Measurements from ENCODE around the gene RNF8.

Gene RNF8

GRCh38 chr6:37368961-37369320 is 15.2 kb downstream of the RNF8 start:
- no peak overlapping the region for H2BK12ac ChIP-seq (ENCODE audit: low read length)
- H4K8ac ChIP-seq (ENCODE audit: low read depth, low read length), result no peak overlapping the region
- H2BK5ac ChIP-seq (ENCODE audit: low read length), result no peak overlapping the region
- no peak overlapping the region for H3K27ac ChIP-seq (replicated peaks; ENCODE audit: low read length)
- no peak overlapping the region for H2AK5ac ChIP-seq (ENCODE audit: low read depth, low read length)
- no peak overlapping the region for H3K14ac ChIP-seq (ENCODE audit: low read length)
- no peak overlapping the region for H3K18ac ChIP-seq (ENCODE audit: low read length)
- H2AFZ ChIP-seq (ENCODE audit: low read length), result no peak overlapping the region
- H3K23ac ChIP-seq (ENCODE audit: low read depth, low read length, poor library complexity), result no peak overlapping the region
- H3K4me2 ChIP-seq (ENCODE audit: insufficient read depth, low read length, poor library complexity, severe bottlenecking), result no peak overlapping the region
- H3K9me3 ChIP-seq (replicated peaks in 1 of 2; ENCODE audit: control insufficient read depth in 2 of 2, insufficient read depth in 1 of 2, low read depth in 1 of 2, low read length in 2 of 2), result no peaks in the 10 kb centered on the region
- H3K27me3 ChIP-seq (ENCODE audit: control insufficient read depth in 3 of 3, insufficient read depth in 3 of 3, low read depth in 1 of 3, low read length in 3 of 3), result no peaks in the 10 kb centered on the region
- no peak overlapping the region for H3K9ac ChIP-seq (ENCODE audit: low read depth, low read length, poor library complexity)
- H3K4ac ChIP-seq (ENCODE audit: low read length), result no peak overlapping the region
- H3K4me1 ChIP-seq (ENCODE audit: control insufficient read depth in 2 of 2, insufficient read depth in 1 of 2, low read depth in 1 of 2, low read length in 2 of 2), result no peaks in the 10 kb centered on the region
- WGBS, 2 donors (ENCODE audit: extremely low coverage in 2 of 2, insufficient read length in 2 of 2, insufficient replicate concordance in 1 of 2), result no CpG with 5 or more reads among the region's 1 CpG
- H2BK15ac ChIP-seq (ENCODE audit: low read length), result no peak overlapping the region
- no peaks in the 10 kb centered on the region for H3K79me1 ChIP-seq (ENCODE audit: low read depth, low read length)
- H3K4me3 ChIP-seq (ENCODE audit: low read length in 2 of 2), result no peak overlapping the region
- peaks cover 21 to 79% of the 10 kb centered on the region in 2 donors for H3K36me3 ChIP-seq (replicated peaks in 1 of 2; ENCODE audit: control insufficient read depth in 2 of 2, insufficient read depth in 2 of 2, low read length in 2 of 2)
- no peak overlapping the region for H4K91ac ChIP-seq (ENCODE audit: low read depth, low read length, poor library complexity)
- no peak for DNase-seq (ENCODE audit: low spot score)
- H2BK120ac ChIP-seq (ENCODE audit: low read depth, low read length), result no peak overlapping the region

GRCh38 chr6:37369321-37370201 is 15.8 kb downstream of the RNF8 start:
- Histone ChIP-seq H3K36me3 (replicated peaks in 1 of 2; ENCODE audit: control insufficient read depth in 2 of 2, insufficient read depth in 2 of 2, low read length in 2 of 2) (peaks cover 23 to 80% of the 10 kb centered on the region in 2 donors), H3K27me3 (ENCODE audit: control insufficient read depth in 3 of 3, insufficient read depth in 3 of 3, low read depth in 1 of 3, low read length in 3 of 3) (no peaks in the 10 kb centered on the region), H2BK120ac (ENCODE audit: low read depth, low read length) (no peak overlapping the region), H3K23ac (ENCODE audit: low read depth, low read length, poor library complexity) (no peak overlapping the region), H2BK12ac (ENCODE audit: low read length) (no peak overlapping the region), H2AK5ac (ENCODE audit: low read depth, low read length) (no peak overlapping the region), H3K9ac (ENCODE audit: low read depth, low read length, poor library complexity) (no peak overlapping the region), H3K79me1 (ENCODE audit: low read depth, low read length) (no peaks in the 10 kb centered on the region), H2BK15ac (ENCODE audit: low read length) (no peak overlapping the region), H3K4me3 (ENCODE audit: low read length in 2 of 2) (no peak overlapping the region), H3K27ac (replicated peaks; ENCODE audit: low read length) (no peak overlapping the region), H3K4me2 (ENCODE audit: insufficient read depth, low read length, poor library complexity, severe bottlenecking) (no peak overlapping the region), H3K18ac (ENCODE audit: low read length) (no peak overlapping the region), H3K9me3 (replicated peaks in 1 of 2; ENCODE audit: control insufficient read depth in 2 of 2, insufficient read depth in 1 of 2, low read depth in 1 of 2, low read length in 2 of 2) (no peaks in the 10 kb centered on the region), H2BK5ac (ENCODE audit: low read length) (no peak overlapping the region), H3K4me1 (ENCODE audit: control insufficient read depth in 2 of 2, insufficient read depth in 1 of 2, low read depth in 1 of 2, low read length in 2 of 2) (no peaks in the 10 kb centered on the region), H3K14ac (ENCODE audit: low read length) (no peak overlapping the region), H3K4ac (ENCODE audit: low read length) (no peak overlapping the region), H4K91ac (ENCODE audit: low read depth, low read length, poor library complexity) (no peak overlapping the region), H4K8ac (ENCODE audit: low read depth, low read length) (no peak overlapping the region), H2AFZ (ENCODE audit: low read length) (no peak overlapping the region)
- DNase-seq (ENCODE audit: low spot score), result no peak
- no CpG with 5 or more reads among the region's 1 CpG for whole genome bisulfite sequencing, 2 donors (ENCODE audit: extremely low coverage in 2 of 2, insufficient read length in 2 of 2, insufficient replicate concordance in 1 of 2)

- Histone ChIP-seq H2BK120ac (ENCODE audit: low read depth, low read length) (no peak overlapping the region), H3K36me3 (replicated peaks in 1 of 2; ENCODE audit: control insufficient read depth in 2 of 2, insufficient read depth in 2 of 2, low read length in 2 of 2) (peaks cover 27 to 91% of the 10 kb centered on the region in 2 donors), H2BK15ac (ENCODE audit: low read length) (no peak overlapping the region), H3K18ac (ENCODE audit: low read length) (no peak overlapping the region), H2AK5ac (ENCODE audit: low read depth, low read length) (no peak overlapping the region), H3K4ac (ENCODE audit: low read length) (no peak overlapping the region), H3K27ac (replicated peaks; ENCODE audit: low read length) (no peak overlapping the region), H2BK12ac (ENCODE audit: low read length) (no peak overlapping the region), H3K14ac (ENCODE audit: low read length) (no peak overlapping the region), H4K8ac (ENCODE audit: low read depth, low read length) (no peak overlapping the region), H2BK5ac (ENCODE audit: low read length) (no peak overlapping the region), H3K9me3 (replicated peaks in 1 of 2; ENCODE audit: control insufficient read depth in 2 of 2, insufficient read depth in 1 of 2, low read depth in 1 of 2, low read length in 2 of 2) (no peaks in the 10 kb centered on the region), H3K23ac (ENCODE audit: low read depth, low read length, poor library complexity) (no peak overlapping the region), H3K4me2 (ENCODE audit: insufficient read depth, low read length, poor library complexity, severe bottlenecking) (no peak overlapping the region), H2AFZ (ENCODE audit: low read length) (no peak overlapping the region), H3K4me1 (ENCODE audit: control insufficient read depth in 2 of 2, insufficient read depth in 1 of 2, low read depth in 1 of 2, low read length in 2 of 2) (no peaks in the 10 kb centered on the region), H3K79me1 (ENCODE audit: low read depth, low read length) (no peaks in the 10 kb centered on the region), H3K27me3 (ENCODE audit: control insufficient read depth in 3 of 3, insufficient read depth in 3 of 3, low read depth in 1 of 3, low read length in 3 of 3) (no peaks in the 10 kb centered on the region), H4K91ac (ENCODE audit: low read depth, low read length, poor library complexity) (no peak overlapping the region), H3K4me3 (ENCODE audit: low read length in 2 of 2) (no peak overlapping the region), H3K9ac (ENCODE audit: low read depth, low read length, poor library complexity) (no peak overlapping the region)
- no peak for DNase-seq (ENCODE audit: low spot score)
- WGBS, 2 donors (ENCODE audit: extremely low coverage in 2 of 2, insufficient read length in 2 of 2, insufficient replicate concordance in 1 of 2), result no CpG with 5 or more reads among the region's 4 CpGs
Observed at GRCh38 chr6:37371154-37372083, 17.6 kb downstream of the RNF8 start.

DNA sequence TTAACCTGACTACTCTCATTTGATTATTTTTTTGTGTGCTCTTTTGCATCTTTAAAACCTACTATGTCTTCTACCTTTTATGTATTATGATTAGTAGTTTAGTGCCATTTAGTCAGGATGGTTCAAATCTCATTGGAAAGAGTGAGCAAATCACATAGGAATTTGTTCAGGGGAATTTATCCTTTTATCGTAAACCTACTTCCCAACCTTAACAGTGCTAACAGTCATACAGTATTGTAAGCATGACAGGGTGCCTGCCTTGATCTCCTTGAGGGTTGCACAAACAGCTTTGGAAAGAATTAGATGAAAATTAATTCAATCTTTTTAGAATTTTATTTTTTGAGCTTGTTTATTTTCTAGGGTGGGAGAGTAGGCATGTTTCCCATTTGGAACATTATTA is 18.3 kb downstream of the RNF8 start:
- WGBS, 2 donors (ENCODE audit: extremely low coverage in 2 of 2, insufficient read length in 2 of 2, insufficient replicate concordance in 1 of 2), result no CpG with 5 or more reads among the region's 1 CpG
- H2BK15ac ChIP-seq (ENCODE audit: low read length), result no peak overlapping the region
- no peak overlapping the region for H3K4ac ChIP-seq (ENCODE audit: low read length)
- no peak overlapping the region for H3K27ac ChIP-seq (replicated peaks; ENCODE audit: low read length)
- H3K14ac ChIP-seq (ENCODE audit: low read length), result no peak overlapping the region
- H2BK12ac ChIP-seq (ENCODE audit: low read length), result no peak overlapping the region
- no peak overlapping the region for H2AK5ac ChIP-seq (ENCODE audit: low read depth, low read length)
- no peak overlapping the region for H2BK5ac ChIP-seq (ENCODE audit: low read length)
- H4K8ac ChIP-seq (ENCODE audit: low read depth, low read length), result no peak overlapping the region
- H2BK120ac ChIP-seq (ENCODE audit: low read depth, low read length), result no peak overlapping the region
- no peaks in the 10 kb centered on the region for H3K27me3 ChIP-seq (ENCODE audit: control insufficient read depth in 3 of 3, insufficient read depth in 3 of 3, low read depth in 1 of 3, low read length in 3 of 3)
- no peak overlapping the region for H3K23ac ChIP-seq (ENCODE audit: low read depth, low read length, poor library complexity)
- no peak overlapping the region for H3K18ac ChIP-seq (ENCODE audit: low read length)
- no peak overlapping the region for H3K4me2 ChIP-seq (ENCODE audit: insufficient read depth, low read length, poor library complexity, severe bottlenecking)
- H3K9ac ChIP-seq (ENCODE audit: low read depth, low read length, poor library complexity), result no peak overlapping the region
- no peaks in the 10 kb centered on the region for H3K4me1 ChIP-seq (ENCODE audit: control insufficient read depth in 2 of 2, insufficient read depth in 1 of 2, low read depth in 1 of 2, low read length in 2 of 2)
- no peaks in the 10 kb centered on the region for H3K79me1 ChIP-seq (ENCODE audit: low read depth, low read length)
- H3K9me3 ChIP-seq (replicated peaks in 1 of 2; ENCODE audit: control insufficient read depth in 2 of 2, insufficient read depth in 1 of 2, low read depth in 1 of 2, low read length in 2 of 2), result no peaks in the 10 kb centered on the region
- H4K91ac ChIP-seq (ENCODE audit: low read depth, low read length, poor library complexity), result no peak overlapping the region
- DNase-seq (ENCODE audit: low spot score), result no peak
- no peak overlapping the region for H3K4me3 ChIP-seq (ENCODE audit: low read length in 2 of 2)
- peaks cover 25 to 98% of the 10 kb centered on the region in 2 donors for H3K36me3 ChIP-seq (replicated peaks in 1 of 2; ENCODE audit: control insufficient read depth in 2 of 2, insufficient read depth in 2 of 2, low read length in 2 of 2)
- H2AFZ ChIP-seq (ENCODE audit: low read length), result no peak overlapping the region
